ENCODE data around the gene KLKB1. TPM values are rescaled to one million over a fixed set of nuclear protein-coding genes. Genes with fewer than 3 reads are reported as not detected.
"Not testable (repeated sequence)": the region's sequence is repeated elsewhere in the genome, so short reads cannot be mapped to it uniquely, and the experiment has no call there.

The KLKB1 gene
- polyA plus RNA-seq, 5 donors, result 1.2 to 3.0 (median 1.5) TPM

DNA sequence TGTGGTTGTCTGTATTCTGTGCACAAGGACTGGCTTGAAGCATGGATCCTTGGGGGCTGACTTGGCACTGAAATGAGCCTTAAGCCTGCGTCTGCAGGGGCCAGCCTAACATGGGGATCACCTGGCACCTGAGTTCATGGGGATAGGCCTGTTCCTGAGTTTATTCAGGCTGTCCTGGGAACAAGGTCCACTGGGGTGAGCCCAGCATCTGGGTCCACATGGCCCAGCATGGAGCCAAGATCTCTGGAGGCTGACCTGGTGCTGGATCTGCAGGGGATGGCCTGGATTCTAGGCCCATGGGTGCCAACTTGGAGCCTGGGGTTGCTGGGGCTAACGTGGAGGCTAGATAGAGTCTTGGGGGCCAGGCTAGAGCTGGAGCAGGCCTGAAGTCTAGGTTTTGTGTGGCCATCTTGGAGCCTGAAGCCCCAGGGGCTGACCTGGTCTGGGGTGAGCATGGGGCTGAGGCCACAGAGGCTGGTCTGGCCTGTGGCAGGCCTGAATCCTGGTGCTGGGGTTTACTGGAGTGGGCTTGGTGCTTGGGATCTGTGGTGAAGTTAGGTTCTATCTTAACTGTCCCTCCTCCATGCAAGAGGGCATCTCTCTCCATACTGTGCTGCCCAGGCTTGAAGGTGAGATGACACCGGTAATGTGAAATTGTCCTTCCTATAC, 652 bp upstream of the KLKB1 start:
- no peak for DNase-seq

DNA sequence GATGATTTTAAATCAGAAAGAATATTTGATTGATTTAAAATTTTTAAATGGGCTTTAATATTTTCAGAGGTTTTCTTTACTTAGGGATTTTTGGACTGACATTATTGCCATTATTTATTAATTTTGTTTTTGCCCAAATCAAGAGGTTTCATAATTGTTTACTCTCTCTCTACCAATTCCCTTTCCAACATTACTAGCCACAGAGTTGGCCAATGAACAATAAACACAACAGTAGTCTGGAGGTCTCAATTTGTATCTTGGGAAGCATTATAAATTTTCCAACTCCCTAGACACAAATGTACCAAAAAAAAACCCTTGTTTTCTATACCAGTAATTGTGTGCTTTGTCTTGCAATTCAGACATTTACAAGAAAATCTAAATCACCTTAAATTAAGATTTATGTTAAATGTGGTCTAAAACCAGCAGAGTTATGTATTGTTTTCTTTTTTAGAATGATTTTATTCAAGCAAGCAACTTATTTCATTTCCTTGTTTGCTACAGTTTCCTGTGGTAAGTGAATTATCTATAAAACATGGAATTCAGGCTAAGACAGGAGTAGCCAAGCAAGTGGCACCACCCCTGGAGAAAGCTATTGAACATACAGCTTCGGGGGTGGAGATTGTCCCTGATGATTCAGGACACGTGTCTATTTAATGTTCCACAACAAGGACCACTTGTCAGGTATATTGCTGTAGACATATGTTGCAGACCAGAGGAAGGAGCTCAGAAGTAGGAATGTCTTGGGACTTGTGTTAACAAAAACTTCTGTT, 622 bp downstream of the KLKB1 start:
- no peak for DNase-seq

DNA sequence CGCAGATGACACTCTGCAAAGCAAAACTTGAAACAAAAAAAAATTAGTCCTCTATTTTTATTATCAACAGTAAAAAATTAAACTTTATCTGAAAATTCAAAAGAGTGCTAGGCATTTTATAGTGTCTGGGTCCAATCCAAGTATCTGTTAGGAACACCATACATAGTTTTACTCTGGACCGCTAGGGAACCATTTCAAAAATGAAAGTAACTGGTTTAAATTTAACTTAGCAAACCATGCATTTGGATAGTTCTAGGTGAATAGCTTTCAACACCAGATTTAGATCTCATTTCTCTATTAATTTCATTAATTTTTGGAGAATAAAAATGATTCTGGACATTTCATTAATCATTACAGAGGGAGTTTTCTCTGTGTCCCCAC, 1.2 kb downstream of the KLKB1 start:
- DNase-seq, result no peak

- DNase-seq, result no peak
Measured at GRCh38 chr4:186234367-186234766, 7.1 kb downstream of the KLKB1 start.

- no peak for DNase-seq
Measured at GRCh38 chr4:186236126-186236525, 8.8 kb downstream of the KLKB1 start.

GRCh38 chr4:186240452-186240847, 13.1 kb downstream of the KLKB1 start:
- no peak for DNase-seq

DNA sequence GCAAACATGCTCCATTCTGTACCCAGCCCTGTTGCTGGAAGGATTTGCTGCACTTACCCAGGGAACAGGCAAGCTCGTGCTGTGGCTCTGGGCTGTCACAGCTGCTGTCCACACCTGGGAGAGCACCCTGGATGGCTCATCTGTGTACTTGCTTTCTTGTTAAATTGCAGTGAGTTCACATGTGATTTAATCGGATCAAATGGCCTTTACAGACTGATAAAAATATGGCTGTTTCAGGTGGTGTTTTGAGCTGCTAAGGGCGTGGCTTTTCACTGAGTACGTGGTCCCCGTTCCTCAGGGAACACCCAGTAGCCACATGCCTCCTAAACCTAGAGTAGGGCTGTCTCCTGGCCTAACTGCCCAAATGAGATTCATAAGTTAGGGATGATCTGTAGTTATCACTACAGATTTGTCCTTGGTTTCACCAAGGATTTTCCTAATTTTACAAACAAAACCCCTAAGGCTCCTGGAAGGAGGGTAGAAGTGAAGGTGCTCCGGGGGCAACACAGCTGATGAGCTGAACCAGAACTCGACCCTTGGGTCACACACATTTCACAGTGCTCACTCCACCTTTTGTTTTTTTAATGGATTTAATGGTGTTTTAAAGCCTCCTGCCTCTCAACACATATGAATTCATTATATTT, 13.7 kb downstream of the KLKB1 start:
- no peak for DNase-seq

DNA sequence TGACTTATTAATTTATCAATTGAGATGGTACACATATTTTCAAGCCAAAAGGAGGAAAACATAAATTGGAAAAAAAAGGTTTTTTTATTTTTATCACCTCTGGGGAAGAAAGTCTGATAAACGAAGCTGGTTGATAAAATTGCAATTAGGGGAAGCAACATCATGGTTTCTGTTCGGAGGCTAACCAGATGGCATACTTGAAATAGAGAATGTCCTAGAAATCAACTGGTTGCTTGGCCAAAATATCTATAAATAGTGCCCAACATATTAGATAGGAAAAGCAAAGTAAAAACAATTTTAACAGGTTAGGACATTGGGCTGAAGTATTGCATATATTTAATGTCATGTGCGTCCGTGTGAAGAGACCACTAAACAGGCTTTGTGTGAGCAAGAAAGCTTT, 14.3 kb downstream of the KLKB1 start:
- no peak for DNase-seq

GRCh38 chr4:186242031-186242430, 14.7 kb downstream of the KLKB1 start:
- DNase-seq, result not testable (repeated sequence)

GRCh38 chr4:186243331-186243730, 16.0 kb downstream of the KLKB1 start:
- no peak for DNase-seq

DNA sequence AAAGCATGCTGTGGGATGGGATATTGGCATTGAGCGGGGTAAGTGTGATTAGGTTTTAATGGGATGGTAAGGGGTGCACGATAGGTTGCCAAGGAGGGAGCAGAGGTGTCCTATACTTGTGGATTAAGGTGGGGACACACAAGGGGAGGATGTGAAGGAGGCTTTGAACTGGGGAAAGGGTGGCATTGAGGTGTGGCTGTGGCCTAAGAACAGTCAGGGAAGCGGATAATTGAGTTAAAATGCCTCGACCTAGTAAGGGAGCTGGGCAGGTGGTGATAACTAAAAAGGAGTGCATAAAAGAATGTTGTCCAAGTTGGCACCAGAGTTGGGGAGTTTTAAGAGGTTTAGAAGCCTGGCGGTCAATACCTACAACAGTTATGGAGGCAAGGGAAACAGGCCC, 17.5 kb downstream of the KLKB1 start:
- no peak for DNase-seq

DNA sequence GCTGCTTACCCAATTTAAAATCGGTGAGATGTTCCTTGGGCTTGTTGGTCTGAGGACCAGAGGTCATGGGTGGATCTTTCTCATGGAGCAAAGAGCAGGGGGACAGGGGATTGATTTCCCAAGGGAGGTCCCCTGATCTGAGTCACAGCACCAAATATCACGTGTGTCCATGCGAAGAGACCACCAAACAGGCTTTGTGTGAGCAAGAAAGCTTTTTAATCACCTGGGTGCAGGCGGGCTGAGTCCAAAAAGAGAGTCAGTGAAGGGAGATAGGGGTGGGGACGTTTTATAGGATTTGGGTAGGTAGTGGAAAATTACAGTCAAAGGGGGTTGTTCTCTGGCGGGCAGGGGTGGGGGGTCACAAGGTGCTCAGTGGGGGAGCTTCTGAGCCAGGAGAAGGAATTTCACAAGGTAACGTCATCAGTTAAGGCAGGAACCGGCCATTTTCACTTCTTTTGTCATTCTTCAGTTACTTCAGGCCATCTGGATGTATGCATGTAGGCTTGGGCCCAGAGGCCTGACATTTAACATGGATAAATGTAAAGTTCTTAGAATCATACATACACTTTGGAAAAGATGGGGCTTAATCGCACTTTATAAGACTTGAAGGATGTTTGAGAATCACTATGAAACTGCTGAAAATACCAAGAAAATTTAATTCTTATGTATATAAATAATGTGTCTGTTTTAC, 19.9 kb downstream of the KLKB1 start:
- DNase-seq, result not testable (repeated sequence)

- DNase-seq, result no peak
Measured at GRCh38 chr4:186248643-186249042, 21.3 kb downstream of the KLKB1 start.

- DNase-seq, result no peak
Measured at GRCh38 chr4:186249785-186250754, 22.8 kb downstream of the KLKB1 start.

GRCh38 chr4:186250760-186251159, 23.5 kb downstream of the KLKB1 start:
- no peak for DNase-seq

DNA sequence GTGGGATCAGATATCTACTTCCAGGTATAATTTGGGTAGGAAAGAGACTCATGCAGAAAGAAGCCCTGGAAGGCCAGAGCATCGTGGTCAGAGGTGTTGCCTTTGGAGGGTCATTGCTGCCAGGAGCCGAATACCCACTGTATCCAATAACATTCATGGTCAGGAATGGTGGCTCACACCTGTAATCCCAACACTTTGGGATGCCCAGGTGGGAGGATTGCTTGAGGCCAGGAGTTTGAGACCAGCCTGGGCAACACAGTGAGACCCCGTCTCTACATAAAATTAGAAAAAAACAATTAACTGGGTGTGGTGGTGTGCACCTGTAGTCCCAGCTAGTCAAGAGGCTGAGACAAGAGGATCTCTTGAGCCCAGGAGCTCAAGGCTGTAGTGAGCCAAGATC, 27.8 kb downstream of the KLKB1 start:
- DNase-seq, result no peak

- no peak for DNase-seq
Measured at GRCh38 chr4:186258216-186258811, 31.0 kb downstream of the KLKB1 start.

GRCh38 chr4:186260117-186260503, 32.8 kb downstream of the KLKB1 start:
- DNase-seq, result no peak

DNA sequence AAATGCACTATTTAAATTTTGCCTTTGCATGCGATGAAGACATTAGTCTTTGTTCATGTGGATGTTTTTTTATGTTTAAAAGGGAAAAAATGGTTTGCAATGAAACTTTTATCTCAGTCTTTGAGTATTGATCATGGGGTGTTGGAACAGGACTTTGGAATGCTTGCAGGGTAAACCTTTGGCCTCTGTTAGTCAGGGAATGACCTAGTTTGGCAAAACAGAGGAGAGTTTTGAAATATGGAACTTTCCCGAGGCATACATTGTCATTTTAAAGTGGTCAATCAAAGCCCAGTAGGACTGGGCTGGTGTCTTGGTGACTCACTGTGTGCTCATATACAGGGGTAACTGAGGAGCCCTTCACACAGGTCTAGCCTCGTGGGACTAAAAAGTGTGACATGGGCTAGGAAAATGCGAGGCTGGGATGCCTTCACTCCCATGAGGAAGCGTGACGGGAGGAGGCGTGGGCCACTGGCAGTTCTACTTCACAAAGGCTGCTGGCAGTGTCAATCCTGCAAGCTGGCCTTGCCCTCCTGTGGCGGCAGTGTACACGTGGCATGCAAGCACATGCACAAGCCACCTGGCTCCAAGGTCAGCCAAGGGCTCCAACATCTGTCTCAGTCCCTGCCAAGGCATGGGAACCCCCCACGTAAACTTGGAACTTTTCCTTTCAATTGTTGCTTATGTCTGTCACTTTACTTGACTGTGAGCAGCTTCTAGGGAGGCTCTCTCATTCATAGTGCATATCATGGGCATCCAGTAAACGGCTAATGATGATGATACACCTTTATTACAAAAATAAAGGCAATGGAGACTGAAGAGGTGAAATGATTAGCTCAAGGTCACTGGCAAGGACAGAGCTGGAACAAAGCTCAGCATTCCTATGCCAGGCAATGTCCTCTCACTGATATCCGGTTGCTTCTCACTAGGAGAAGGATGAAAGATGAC, 33.5 kb downstream of the KLKB1 start:
- no peak for DNase-seq

DNA sequence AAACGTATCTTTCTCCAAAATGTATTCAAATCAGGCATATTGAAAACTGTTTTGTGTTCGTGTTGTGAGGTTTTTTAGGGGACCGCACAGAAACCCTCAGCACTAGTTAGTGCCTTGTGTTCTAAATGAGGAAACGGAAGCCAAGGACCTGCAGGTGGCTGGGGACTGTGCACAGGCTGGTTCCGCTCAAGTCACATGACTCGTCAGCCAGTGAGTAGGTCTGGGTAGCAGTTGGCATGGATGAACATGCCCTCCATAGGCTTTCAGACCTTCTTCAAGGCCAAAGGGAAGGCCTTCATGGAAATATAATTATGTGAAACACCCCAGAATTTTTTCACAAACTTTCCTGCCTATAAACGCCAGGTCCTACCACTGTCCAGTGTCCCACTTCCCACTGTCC, 37.4 kb downstream of the KLKB1 start:
- DNase-seq, result no peak
